Heart left ventricle (tissue), 13 donors: ENCODE data around the gene MIB2.

ENCODE experiments used
- POLR2A ChIP-seq, 2 donors: fragments of 450-650 bp; IDR thresholded peaks; one replicate each; pipeline ENCODE4 v1.6.1; 2017; ENCODE audit warnings: antibody characterized with exemption in 2 of 2, mild to moderate bottlenecking in 2 of 2, moderate library complexity in 2 of 2
- TF ChIP-seq, protein P1 (sequence below), 12 donors: fragments of 200-600 bp; sonication (generic) in 4 of 12; IDR thresholded peaks; one replicate each; pipeline versions ENCODE4 v1.5.0 to v1.8.0; 2018 to 2022; ENCODE audit warnings: antibody characterized with exemption in 12 of 12, mild to moderate bottlenecking in 5 of 12
- donor health status: ischemic (EF 13 %, LVEDD 7.1; RV severe dilation, severe dysfunction).
- donor health status: DM: no; HTN: yes; CAD: no.
- donor health status: DM: no; HTN: no; CAD: no.
- donor health status: ischemic (EF 25% LVEDD 6.9; RV normal size, moderate dysfunction).
- donor health status: ischemic (EF 25% LVEDD 5.7; RV mildly dilated, moderate dysfunction).
- donor health status: ischemic (EF 35%, LVEDD 5.7; RV mildly dilated, moderate dysfunction).
- donor health status: nonischemic (EF 11% LVEDD 7.7; RV severe dilation, severe dysfunction).
- donor health status: DM: yes; HTN: yes; CAD: no.
- donor health status: PGD.
- donor health status: ischemic (EF 29% LVEDD 5.4; RV normal size, mild dysfunction).
- donor health status: nonischemic (EF 23%, LVEDD 6.1; RV moderate dilation, normal function).

- TF ChIP-seq, protein P1, sequence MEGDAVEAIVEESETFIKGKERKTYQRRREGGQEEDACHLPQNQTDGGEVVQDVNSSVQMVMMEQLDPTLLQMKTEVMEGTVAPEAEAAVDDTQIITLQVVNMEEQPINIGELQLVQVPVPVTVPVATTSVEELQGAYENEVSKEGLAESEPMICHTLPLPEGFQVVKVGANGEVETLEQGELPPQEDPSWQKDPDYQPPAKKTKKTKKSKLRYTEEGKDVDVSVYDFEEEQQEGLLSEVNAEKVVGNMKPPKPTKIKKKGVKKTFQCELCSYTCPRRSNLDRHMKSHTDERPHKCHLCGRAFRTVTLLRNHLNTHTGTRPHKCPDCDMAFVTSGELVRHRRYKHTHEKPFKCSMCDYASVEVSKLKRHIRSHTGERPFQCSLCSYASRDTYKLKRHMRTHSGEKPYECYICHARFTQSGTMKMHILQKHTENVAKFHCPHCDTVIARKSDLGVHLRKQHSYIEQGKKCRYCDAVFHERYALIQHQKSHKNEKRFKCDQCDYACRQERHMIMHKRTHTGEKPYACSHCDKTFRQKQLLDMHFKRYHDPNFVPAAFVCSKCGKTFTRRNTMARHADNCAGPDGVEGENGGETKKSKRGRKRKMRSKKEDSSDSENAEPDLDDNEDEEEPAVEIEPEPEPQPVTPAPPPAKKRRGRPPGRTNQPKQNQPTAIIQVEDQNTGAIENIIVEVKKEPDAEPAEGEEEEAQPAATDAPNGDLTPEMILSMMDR (IDR thresholded peaks at IDR 0.05) = no peak
- no peak for TF ChIP-seq POLR2A (IDR thresholded peaks at IDR 0.05)
Measured at GRCh38 chr1:1616838-1617237, 1.5 kb downstream of the MIB2 start.
